Stimulated activated CD8-positive, alpha-beta memory T cell treated with anti-CD3 and anti-CD28 coated beads, Interleukin-4, amount 100 ng/mL, for 4 hours (primary cell): ENCODE results near the gene ABCA10.

Source experiments
- DNase-seq, 2 donors: peaks; one replicate each; pipeline ENCODE4 v3.0.0-alpha.2; 2020; ENCODE audit warnings: low read depth in 2 of 2, low spot score in 1 of 2

ABCA10 gene

GRCh38 chr17:69103557-69104233 lies 124.9 kb downstream of the ABCA10 start:
- no peak for DNase-seq

- no peak for DNase-seq
These were observed 130.0 kb downstream of the ABCA10 start for GRCh38 chr17:69098625-69099024.
